ENCODE results near the gene BRD4. TPM values are rescaled to one million over a fixed set of nuclear protein-coding genes. Genes with fewer than 3 reads are reported as not detected.

BRD4 gene
- total RNA-seq, 1 donor, result 25.3 TPM

- no peak for DNase-seq (ENCODE audit: low read depth)
- TF ChIP-seq CTCF (IDR thresholded peaks at IDR 0.05; ENCODE audit: insufficient read depth, low read length), result peak; percentile 14
- H3K4me3 ChIP-seq (ENCODE audit: low read depth, low read length), result no peak overlapping the region
Observed at GRCh38 chr19:15288146-15288963, 44.0 kb downstream of the BRD4 start.

GRCh38 chr19:15287496-15287895 is 44.8 kb downstream of the BRD4 start:
- no peak overlapping the region for H3K4me3 ChIP-seq (ENCODE audit: low read depth, low read length)
- TF ChIP-seq CTCF (IDR thresholded peaks at IDR 0.05; ENCODE audit: insufficient read depth, low read length), result no peak
- DNase-seq (ENCODE audit: low read depth), result no peak

- H3K4me3 ChIP-seq (ENCODE audit: low read depth, low read length), result no peak overlapping the region
- DNase-seq (ENCODE audit: low read depth), result no peak
- no peak for TF ChIP-seq CTCF (IDR thresholded peaks at IDR 0.05; ENCODE audit: insufficient read depth, low read length)
Observed at GRCh38 chr19:15286688-15287365, 45.5 kb downstream of the BRD4 start.

GRCh38 chr19:15285896-15286591 is 46.3 kb downstream of the BRD4 start:
- TF ChIP-seq CTCF (IDR thresholded peaks at IDR 0.05; ENCODE audit: insufficient read depth, low read length), result no peak
- no peak for DNase-seq (ENCODE audit: low read depth)
- H3K4me3 ChIP-seq (ENCODE audit: low read depth, low read length), result no peak overlapping the region

- DNase-seq (ENCODE audit: low read depth), result no peak
- TF ChIP-seq CTCF (IDR thresholded peaks at IDR 0.05; ENCODE audit: insufficient read depth, low read length), result no peak
- H3K4me3 ChIP-seq (ENCODE audit: low read depth, low read length), result no peak overlapping the region
Observed at GRCh38 chr19:15284896-15285295, 47.4 kb downstream of the BRD4 start.

GRCh38 chr19:15284091-15284490 is 48.2 kb downstream of the BRD4 start:
- no peak for DNase-seq (ENCODE audit: low read depth)
- no peak overlapping the region for H3K4me3 ChIP-seq (ENCODE audit: low read depth, low read length)
- no peak for TF ChIP-seq CTCF (IDR thresholded peaks at IDR 0.05; ENCODE audit: insufficient read depth, low read length)
